ENCODE data around the gene IPCEF1. TPM values are rescaled to one million over a fixed set of nuclear protein-coding genes. Genes with fewer than 3 reads are reported as not detected.

IPCEF1 gene
- total and polyA plus RNA-seq, 7 donors = 0.03 to 0.46 (median 0.24) TPM

DNA sequence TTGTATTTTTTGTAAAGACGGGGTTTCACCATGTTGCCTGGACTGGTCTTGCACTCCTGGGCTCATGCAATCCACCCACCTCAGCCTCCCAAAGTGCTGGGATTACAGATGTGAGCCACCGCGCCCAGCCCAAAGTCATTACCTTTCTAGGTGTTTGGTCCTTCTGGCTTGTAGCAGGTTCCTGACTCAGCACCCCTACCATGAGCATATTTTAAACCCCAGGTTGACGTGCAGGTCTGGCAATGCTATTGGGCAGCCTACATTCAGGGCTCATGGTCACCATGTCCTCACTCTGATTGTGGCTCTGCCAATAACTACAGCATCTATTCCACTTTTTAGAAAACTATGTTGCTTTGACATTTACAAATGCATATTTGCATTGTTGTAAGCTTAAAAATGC is 59.4 kb downstream of the IPCEF1 start:
- H3K4me3 ChIP-seq = no peak overlapping the region
- no peak for DNase-seq
- H3K27me3 ChIP-seq (ENCODE audit: insufficient read depth in 3 of 3, low read length in 2 of 3) = no peaks in the 10 kb centered on the region
- no peak overlapping the region for H3K27ac ChIP-seq
- WGBS, 3 donors = 91 to 97% (median 95%) methylated on average over 4 of the region's 4 CpGs
- H3K4me1 ChIP-seq = no peaks in the 10 kb centered on the region
- no peak for ATAC-seq
- TF ChIP-seq, protein P1, sequence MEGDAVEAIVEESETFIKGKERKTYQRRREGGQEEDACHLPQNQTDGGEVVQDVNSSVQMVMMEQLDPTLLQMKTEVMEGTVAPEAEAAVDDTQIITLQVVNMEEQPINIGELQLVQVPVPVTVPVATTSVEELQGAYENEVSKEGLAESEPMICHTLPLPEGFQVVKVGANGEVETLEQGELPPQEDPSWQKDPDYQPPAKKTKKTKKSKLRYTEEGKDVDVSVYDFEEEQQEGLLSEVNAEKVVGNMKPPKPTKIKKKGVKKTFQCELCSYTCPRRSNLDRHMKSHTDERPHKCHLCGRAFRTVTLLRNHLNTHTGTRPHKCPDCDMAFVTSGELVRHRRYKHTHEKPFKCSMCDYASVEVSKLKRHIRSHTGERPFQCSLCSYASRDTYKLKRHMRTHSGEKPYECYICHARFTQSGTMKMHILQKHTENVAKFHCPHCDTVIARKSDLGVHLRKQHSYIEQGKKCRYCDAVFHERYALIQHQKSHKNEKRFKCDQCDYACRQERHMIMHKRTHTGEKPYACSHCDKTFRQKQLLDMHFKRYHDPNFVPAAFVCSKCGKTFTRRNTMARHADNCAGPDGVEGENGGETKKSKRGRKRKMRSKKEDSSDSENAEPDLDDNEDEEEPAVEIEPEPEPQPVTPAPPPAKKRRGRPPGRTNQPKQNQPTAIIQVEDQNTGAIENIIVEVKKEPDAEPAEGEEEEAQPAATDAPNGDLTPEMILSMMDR (IDR thresholded peaks at IDR 0.05) = no peak
- H3K9me3 ChIP-seq = no peaks in the 10 kb centered on the region
- intact Hi-C loops (cut with DNase I) = no loop called here
- H3K36me3 ChIP-seq (ENCODE audit: insufficient read depth in 1 of 2, low read depth in 1 of 2) = no peaks in the 10 kb centered on the region

- H3K4me3 ChIP-seq = no peak overlapping the region
- 68 to 77% (median 73%) methylated on average over 4 of the region's 4 CpGs for WGBS, 3 donors
- H3K27me3 ChIP-seq (ENCODE audit: insufficient read depth in 3 of 3, low read length in 2 of 3) = no peaks in the 10 kb centered on the region
- ATAC-seq (no peak), DNase-seq (no peak)
- intact Hi-C loops (cut with DNase I) = no loop called here
- H3K36me3 ChIP-seq (ENCODE audit: insufficient read depth in 1 of 2, low read depth in 1 of 2) = no peaks in the 10 kb centered on the region
- TF ChIP-seq, protein P1 (IDR thresholded peaks at IDR 0.05) = no peak
- H3K9me3 ChIP-seq = no peaks in the 10 kb centered on the region
- H3K27ac ChIP-seq = no peak overlapping the region
- no peaks in the 10 kb centered on the region for H3K4me1 ChIP-seq
Observed at GRCh38 chr6:154295733-154296132, 60.9 kb downstream of the IPCEF1 start.

GRCh38 chr6:154292855-154293519 is 63.6 kb downstream of the IPCEF1 start:
- H3K27ac ChIP-seq = no peak overlapping the region
- H3K4me1 ChIP-seq = no peaks in the 10 kb centered on the region
- WGBS, 3 donors = 71 to 75% (median 74%) methylated on average over 4 of the region's 4 CpGs

GRCh38 chr6:154292066-154292465 is 64.5 kb downstream of the IPCEF1 start:
- no peak for ATAC-seq
- WGBS, 3 donors = 62 to 84% (median 66%) methylated on average over 3 of the region's 3 CpGs
- no peak for DNase-seq
- H3K27me3 ChIP-seq (ENCODE audit: insufficient read depth in 3 of 3, low read length in 2 of 3) = no peaks in the 10 kb centered on the region
- no peaks in the 10 kb centered on the region for H3K36me3 ChIP-seq (ENCODE audit: insufficient read depth in 1 of 2, low read depth in 1 of 2)
- no peaks in the 10 kb centered on the region for H3K4me1 ChIP-seq
- intact Hi-C loops (cut with DNase I) = no loop called here
- H3K9me3 ChIP-seq = no peaks in the 10 kb centered on the region
- H3K4me3 ChIP-seq = no peak overlapping the region
- TF ChIP-seq, protein P1 (IDR thresholded peaks at IDR 0.05) = no peak
- H3K27ac ChIP-seq = no peak overlapping the region

More at GRCh38 chr6:154292855-154293519, 63.6 kb downstream of the IPCEF1 start:
- DNase-seq = no peak
- H3K27me3 ChIP-seq (ENCODE audit: insufficient read depth in 3 of 3, low read length in 2 of 3) = no peaks in the 10 kb centered on the region
- TF ChIP-seq, protein P1 (IDR thresholded peaks at IDR 0.05) = no peak
- H3K9me3 ChIP-seq = no peaks in the 10 kb centered on the region
- no peak overlapping the region for H3K4me3 ChIP-seq
- H3K36me3 ChIP-seq (ENCODE audit: insufficient read depth in 1 of 2, low read depth in 1 of 2) = no peaks in the 10 kb centered on the region
- intact Hi-C loops (cut with DNase I) = no loop called here
- no peak for ATAC-seq
